Stimulated activated CD4-positive, alpha-beta T cell treated with anti-CD3 and anti-CD28 coated beads, Interleukin-12 subunit alpha, Interleukin-12 subunit beta, amount 100 ng/mL, for 48 hours (primary cell): ENCODE results near the gene SLC12A1.

Experiments used
- DNase-seq, 3 donors: peaks; one replicate each; pipeline ENCODE4 v3.0.0-alpha.2; 2020; ENCODE audit warnings: low read depth in 2 of 3, low spot score in 1 of 3

The SLC12A1 gene

GRCh38 chr15:48205981-48206380, at the start of gene SLC12A1:
TSS of gene SLC12A1 (plus strand) at chr15:48206302. CDS start at chr15:48207720, 1,418 bp downstream.
- DNase-seq = no peak

GRCh38 chr15:48168616-48169015, 37.5 kb upstream of the SLC12A1 start:
- DNase-seq = no peak

- no peak for DNase-seq
Observed at GRCh38 chr15:48170981-48171380, 35.1 kb upstream of the SLC12A1 start.

- DNase-seq = no peak
Observed at GRCh38 chr15:48175126-48175525, 31.0 kb upstream of the SLC12A1 start.

- no peak for DNase-seq
Observed at GRCh38 chr15:48176112-48176511, 30.0 kb upstream of the SLC12A1 start.

GRCh38 chr15:48176957-48177356, 29.1 kb upstream of the SLC12A1 start:
- no peak for DNase-seq

- no peak for DNase-seq
Observed at GRCh38 chr15:48177383-48177765, 28.7 kb upstream of the SLC12A1 start.

- DNase-seq = peak; percentile 48 to 60 (median 57)
Observed at GRCh38 chr15:48177766-48178647, 28.1 kb upstream of the SLC12A1 start, which contains the start of gene MYEF2. TSS of gene MYEF2 (minus strand) at chr15:48178295. CDS start at chr15:48178237, 58 bp downstream.

- DNase-seq = no peak
Observed at GRCh38 chr15:48178648-48178931, 27.5 kb upstream of the SLC12A1 start.

- no peak for DNase-seq
Observed at GRCh38 chr15:48182749-48183148, 23.4 kb upstream of the SLC12A1 start.

GRCh38 chr15:48185529-48185928, 20.6 kb upstream of the SLC12A1 start:
- DNase-seq = no peak

GRCh38 chr15:48186271-48186670, 19.8 kb upstream of the SLC12A1 start:
- DNase-seq = no peak

- peak in 2 of 3 donors; percentile 25 to 28 for DNase-seq
Observed at GRCh38 chr15:48190932-48191573, 15.0 kb upstream of the SLC12A1 start.

GRCh38 chr15:48191574-48192225, 14.4 kb upstream of the SLC12A1 start, which contains the start of gene CTXN2:
TSS of gene CTXN2 (plus strand) at chr15:48191665. CDS start at chr15:48201301, 9,636 bp downstream.
- no peak for DNase-seq

GRCh38 chr15:48202068-48202467, 4.0 kb upstream of the SLC12A1 start:
- no peak for DNase-seq

GRCh38 chr15:48221261-48221660, 15.2 kb downstream of the SLC12A1 start:
- no peak for DNase-seq

GRCh38 chr15:48221885-48222284, 15.8 kb downstream of the SLC12A1 start:
- no peak for DNase-seq

GRCh38 chr15:48222627-48223026, 16.5 kb downstream of the SLC12A1 start:
- no peak for DNase-seq

- no peak for DNase-seq
Observed at GRCh38 chr15:48225771-48226170, 19.7 kb downstream of the SLC12A1 start.

GRCh38 chr15:48230498-48230897, 24.4 kb downstream of the SLC12A1 start:
- no peak for DNase-seq

- no peak for DNase-seq
Observed at GRCh38 chr15:48233246-48233645, 27.1 kb downstream of the SLC12A1 start.

GRCh38 chr15:48239334-48239733, 33.2 kb downstream of the SLC12A1 start:
- DNase-seq = no peak
